Transverse colon (tissue), 4 donors: ENCODE results near the gene SLC15A5.

Source experiments
- EP300 ChIP-seq: sonication (generic); formaldehyde crosslinking; IDR thresholded peaks from one replicate; pipeline ENCODE4 v1.6.1; 2017; ENCODE audit warnings: antibody characterized with exemption, low read depth
- POLR2A ChIP-seq: fragments of 450-650 bp; IDR thresholded peaks from one replicate; pipeline ENCODE4 v1.6.1; 2016; ENCODE audit warnings: antibody characterized with exemption, mild to moderate bottlenecking, moderate library complexity
- POLR2AphosphoS5 ChIP-seq, 3 donors: sonication (generic); formaldehyde crosslinking; IDR thresholded peaks; one replicate each; pipeline ENCODE4 v1.6.1; 2016; ENCODE audit warnings: antibody characterized with exemption in 3 of 3
- TF ChIP-seq, protein P1 (sequence below), 5 experiments: fragments of 200-600 bp in 3 of 5; fragments of 450-650 bp in 2 of 5; sonication (generic) in 3 of 5; IDR thresholded peaks; 1 replicate in 2 of 5; 2 replicates in 3 of 5; pipeline ENCODE4 v1.5.1; 2016 to 2017; ENCODE audit warnings: antibody characterized with exemption in 5 of 5, inconsistent platforms in 3 of 5, mild to moderate bottlenecking in 2 of 5, moderate library complexity in 1 of 5

DNA sequence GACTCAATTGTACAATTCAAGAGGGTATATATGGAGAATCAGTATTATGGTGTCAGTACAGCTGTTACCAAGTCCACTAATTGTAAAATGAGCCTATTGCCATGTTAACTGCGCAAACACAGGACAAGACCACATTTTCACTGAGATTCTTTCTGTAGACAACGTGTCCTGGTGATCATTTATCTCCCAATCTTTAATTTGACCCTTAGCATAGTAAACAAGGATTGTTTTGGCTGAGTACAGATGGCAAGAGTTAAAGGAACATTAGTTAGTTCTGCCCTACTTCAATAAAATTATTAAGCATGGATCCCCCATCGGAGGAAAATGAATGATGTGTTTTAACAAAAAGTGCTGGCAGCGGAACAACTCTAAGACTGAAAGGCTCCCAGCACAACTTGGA lies 36.1 kb downstream of the SLC15A5 start:
- no peak for TF ChIP-seq POLR2AphosphoS5 (IDR thresholded peaks at IDR 0.05)
- TF ChIP-seq, protein P1, sequence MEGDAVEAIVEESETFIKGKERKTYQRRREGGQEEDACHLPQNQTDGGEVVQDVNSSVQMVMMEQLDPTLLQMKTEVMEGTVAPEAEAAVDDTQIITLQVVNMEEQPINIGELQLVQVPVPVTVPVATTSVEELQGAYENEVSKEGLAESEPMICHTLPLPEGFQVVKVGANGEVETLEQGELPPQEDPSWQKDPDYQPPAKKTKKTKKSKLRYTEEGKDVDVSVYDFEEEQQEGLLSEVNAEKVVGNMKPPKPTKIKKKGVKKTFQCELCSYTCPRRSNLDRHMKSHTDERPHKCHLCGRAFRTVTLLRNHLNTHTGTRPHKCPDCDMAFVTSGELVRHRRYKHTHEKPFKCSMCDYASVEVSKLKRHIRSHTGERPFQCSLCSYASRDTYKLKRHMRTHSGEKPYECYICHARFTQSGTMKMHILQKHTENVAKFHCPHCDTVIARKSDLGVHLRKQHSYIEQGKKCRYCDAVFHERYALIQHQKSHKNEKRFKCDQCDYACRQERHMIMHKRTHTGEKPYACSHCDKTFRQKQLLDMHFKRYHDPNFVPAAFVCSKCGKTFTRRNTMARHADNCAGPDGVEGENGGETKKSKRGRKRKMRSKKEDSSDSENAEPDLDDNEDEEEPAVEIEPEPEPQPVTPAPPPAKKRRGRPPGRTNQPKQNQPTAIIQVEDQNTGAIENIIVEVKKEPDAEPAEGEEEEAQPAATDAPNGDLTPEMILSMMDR (IDR thresholded peaks at IDR 0.05) = no peak
- no peak for TF ChIP-seq POLR2A
- TF ChIP-seq EP300 = no peak
